HEK293 (cell line): Measurements from ENCODE around the gene GJA1.

Experiments
- CTCF ChIA-PET: fragments of 350-600 bp; formaldehyde crosslinking; extraction: SDS; loops from one replicate; lab custom pipeline; 2021; ENCODE audit warnings: antibody characterized with exemption; lab: Yijun Ruan, JAX
- POLR2A ChIA-PET: fragments of 300-600 bp; formaldehyde crosslinking; extraction: SDS; loops from one replicate; lab custom pipeline; 2020; ENCODE audit warnings: antibody characterized with exemption, inconsistent platforms; lab: Yijun Ruan, JAX
- H3K27ac ChIP-seq: fragments of 200-500 bp; sonication (Bioruptor generic); 2 replicates; pipeline ENCODE4 v1.5.1; 2014; ENCODE audit warnings: low read depth, low read length, control low read depth, inconsistent platforms; ENCODE audit errors: extremely low read depth
- H3K36me3 ChIP-seq, 2 experiments: fragments of 200-500 bp in 1 of 2; sonication (Bioruptor generic) in 1 of 2; 1 replicate in 1 of 2; 2 replicates in 1 of 2; pipeline ENCODE4 v1.5.1; 2014 to 2017; ENCODE audit warnings: inconsistent platforms in 2 of 2, low read length in 2 of 2; ENCODE audit not compliant: control insufficient read depth in 2 of 2, insufficient read depth in 1 of 2
- H3K4me1 ChIP-seq: fragments of 200-500 bp; sonication (Bioruptor generic); 2 replicates; pipeline ENCODE4 v1.5.1; 2014; ENCODE audit warnings: mild to moderate bottlenecking, low read length, inconsistent platforms; ENCODE audit not compliant: control insufficient read depth, insufficient read depth
- H3K4me3 ChIP-seq: 2 replicates; pipeline ENCODE4 v1.5.1; 2011; ENCODE audit warnings: low read depth, mild to moderate bottlenecking, control low read depth, low read length, moderate library complexity
- H3K9me3 ChIP-seq: fragments of 200-500 bp; sonication (Bioruptor generic); 2 replicates; pipeline ENCODE4 v1.5.1; 2014; ENCODE audit warnings: low read depth, low read length, inconsistent platforms; ENCODE audit not compliant: control insufficient read depth, insufficient read depth
- FEZF1 ChIP-seq: fragments of 450-650 bp; formaldehyde crosslinking; IDR thresholded peaks from 2 replicates; pipeline ENCODE4 v1.5.1; 2016; ENCODE audit warnings: missing biosample characterization, missing genetic modification characterization
- GLI4 ChIP-seq: fragments of 450-650 bp; formaldehyde crosslinking; IDR thresholded peaks from 2 replicates; pipeline ENCODE4 v1.5.1; 2016; ENCODE audit warnings: missing biosample characterization, missing genetic modification characterization
- KLF9 ChIP-seq: fragments of 450-650 bp; formaldehyde crosslinking; IDR thresholded peaks from 2 replicates; pipeline ENCODE4 v1.5.1; 2016; ENCODE audit warnings: missing biosample characterization, missing genetic modification characterization, low read depth
- MYNN ChIP-seq: fragments of 450-650 bp; formaldehyde crosslinking; IDR thresholded peaks from 2 replicates; pipeline ENCODE4 v1.5.1; 2016; ENCODE audit warnings: missing biosample characterization, missing genetic modification characterization, borderline replicate concordance
- OSR2 ChIP-seq: fragments of 450-650 bp; formaldehyde crosslinking; IDR thresholded peaks from 2 replicates; pipeline ENCODE4 v1.5.1; 2016; ENCODE audit warnings: missing biosample characterization, missing genetic modification characterization
- REST ChIP-seq: fragments of 450-650 bp; formaldehyde crosslinking; IDR thresholded peaks from 2 replicates; pipeline ENCODE4 v1.5.1; 2016; ENCODE audit warnings: missing biosample characterization, missing genetic modification characterization
- SCRT2 ChIP-seq: fragments of 450-650 bp; formaldehyde crosslinking; IDR thresholded peaks from 2 replicates; pipeline ENCODE4 v1.5.1; 2016; ENCODE audit warnings: missing biosample characterization, missing genetic modification characterization
- SETDB1 ChIP-seq: IDR thresholded peaks from one replicate; pipeline ENCODE4 v1.6.1; 2017; ENCODE audit warnings: mild to moderate bottlenecking, low read length, moderate library complexity, mixed read lengths; ENCODE audit not compliant: insufficient read length
- SP2 ChIP-seq: fragments of 450-650 bp; formaldehyde crosslinking; IDR thresholded peaks from 2 replicates; pipeline ENCODE4 v1.5.1; 2016; ENCODE audit warnings: missing biosample characterization, missing genetic modification characterization
- ZBTB17 ChIP-seq: fragments of 450-650 bp; formaldehyde crosslinking; IDR thresholded peaks from 2 replicates; pipeline ENCODE4 v1.5.1; 2016; ENCODE audit warnings: missing biosample characterization, missing genetic modification characterization
- ZBTB21 ChIP-seq: fragments of 450-650 bp; formaldehyde crosslinking; IDR thresholded peaks from 2 replicates; pipeline ENCODE4 v1.5.1; 2017; ENCODE audit warnings: missing biosample characterization, missing genetic modification characterization
- ZEB2 ChIP-seq: fragments of 450-650 bp; formaldehyde crosslinking; IDR thresholded peaks from 2 replicates; pipeline ENCODE4 v1.5.1; 2016; ENCODE audit warnings: missing biosample characterization, missing genetic modification characterization
- ZFP69B ChIP-seq: fragments of 450-650 bp; formaldehyde crosslinking; IDR thresholded peaks from 2 replicates; pipeline ENCODE4 v1.5.1; 2016; ENCODE audit warnings: missing biosample characterization, missing genetic modification characterization
- ZNF121 ChIP-seq: fragments of 450-650 bp; formaldehyde crosslinking; IDR thresholded peaks from 2 replicates; pipeline ENCODE4 v1.5.1; 2016; ENCODE audit warnings: missing biosample characterization, missing genetic modification characterization
- ZNF223 ChIP-seq: fragments of 450-650 bp; formaldehyde crosslinking; IDR thresholded peaks from 2 replicates; pipeline ENCODE4 v1.5.1; 2016; ENCODE audit warnings: missing biosample characterization, missing genetic modification characterization
- ZNF24 ChIP-seq: fragments of 450-650 bp; formaldehyde crosslinking; IDR thresholded peaks from 2 replicates; pipeline ENCODE4 v1.5.1; 2016; ENCODE audit warnings: missing biosample characterization, missing genetic modification characterization
- ZNF416 ChIP-seq: fragments of 450-650 bp; formaldehyde crosslinking; IDR thresholded peaks from 2 replicates; pipeline ENCODE4 v1.5.1; 2016; ENCODE audit warnings: missing biosample characterization, missing genetic modification characterization
- ZNF423 ChIP-seq: fragments of 450-650 bp; formaldehyde crosslinking; IDR thresholded peaks from 2 replicates; pipeline ENCODE4 v1.5.1; 2016; ENCODE audit warnings: missing biosample characterization, missing genetic modification characterization
- ZNF501 ChIP-seq: fragments of 450-650 bp; formaldehyde crosslinking; IDR thresholded peaks from 2 replicates; pipeline ENCODE4 v1.5.1; 2016; ENCODE audit warnings: missing biosample characterization, missing genetic modification characterization
- ZNF555 ChIP-seq: fragments of 450-650 bp; formaldehyde crosslinking; conservative IDR thresholded peaks from 2 replicates; pipeline ENCODE4 v1.5.1; 2017; ENCODE audit warnings: missing biosample characterization, mild to moderate bottlenecking, missing genetic modification characterization, inconsistent platforms
- ZNF558 ChIP-seq: fragments of 450-650 bp; formaldehyde crosslinking; IDR thresholded peaks from 2 replicates; pipeline ENCODE4 v1.5.1; 2016; ENCODE audit warnings: missing biosample characterization, missing genetic modification characterization
- ZNF561 ChIP-seq: fragments of 450-650 bp; IDR thresholded peaks from 2 replicates; pipeline ENCODE4 v1.5.1; 2018; ENCODE audit warnings: missing biosample characterization, missing genetic modification characterization, borderline replicate concordance
- ZNF645 ChIP-seq: fragments of 450-650 bp; formaldehyde crosslinking; IDR thresholded peaks from 2 replicates; pipeline ENCODE4; 2016; ENCODE audit warnings: missing biosample characterization, missing genetic modification characterization
- ZNF658 ChIP-seq: fragments of 450-650 bp; formaldehyde crosslinking; IDR thresholded peaks from 2 replicates; pipeline ENCODE4; 2016; ENCODE audit warnings: missing biosample characterization, missing genetic modification characterization
- ZNF670 ChIP-seq: fragments of 450-650 bp; formaldehyde crosslinking; IDR thresholded peaks from 2 replicates; pipeline ENCODE4 v1.5.1; 2016; ENCODE audit warnings: missing biosample characterization, missing genetic modification characterization, low read depth
- TF ChIP-seq, protein P1 (sequence below): fragments of 450-650 bp; formaldehyde crosslinking; IDR thresholded peaks from 2 replicates; pipeline ENCODE4 v1.5.1; 2016; ENCODE audit warnings: missing biosample characterization, missing genetic modification characterization
- TF ChIP-seq, protein P2 (sequence below): fragments of 450-650 bp; formaldehyde crosslinking; IDR thresholded peaks from 2 replicates; pipeline ENCODE4 v1.5.1; 2016; ENCODE audit warnings: missing biosample characterization, missing genetic modification characterization

Gene GJA1

DNA sequence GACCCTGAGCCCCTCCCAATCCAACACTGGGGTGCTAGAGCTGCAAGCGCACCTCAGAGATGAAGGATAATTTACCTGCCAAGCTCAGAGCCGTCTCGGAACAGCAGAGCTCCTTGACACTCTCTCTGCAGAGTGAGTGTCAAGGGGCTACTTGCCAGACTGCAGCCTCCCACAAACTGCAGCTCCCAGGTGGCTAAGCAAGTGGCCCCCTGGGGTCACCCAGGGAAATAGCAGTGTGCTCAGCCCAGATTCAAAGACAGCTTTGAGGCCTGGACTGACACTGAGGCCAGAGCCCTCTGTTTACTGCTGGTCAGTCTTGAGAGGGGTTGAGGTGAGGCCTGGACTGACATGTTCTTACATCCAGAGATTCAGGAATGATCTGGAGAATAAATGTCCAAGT lies 46.0 kb upstream of the GJA1 start:
- Histone ChIP-seq H3K9me3 (no peaks in the 10 kb centered on the region), H3K36me3 (no peaks in the 10 kb centered on the region), H3K27ac (no peak overlapping the region), H3K4me1 (no peaks in the 10 kb centered on the region), H3K4me3 (no peak overlapping the region)
- POLR2A ChIA-PET: no interaction called here
- TF ChIP-seq ZBTB17: no peak
- TF ChIP-seq, protein P1, sequence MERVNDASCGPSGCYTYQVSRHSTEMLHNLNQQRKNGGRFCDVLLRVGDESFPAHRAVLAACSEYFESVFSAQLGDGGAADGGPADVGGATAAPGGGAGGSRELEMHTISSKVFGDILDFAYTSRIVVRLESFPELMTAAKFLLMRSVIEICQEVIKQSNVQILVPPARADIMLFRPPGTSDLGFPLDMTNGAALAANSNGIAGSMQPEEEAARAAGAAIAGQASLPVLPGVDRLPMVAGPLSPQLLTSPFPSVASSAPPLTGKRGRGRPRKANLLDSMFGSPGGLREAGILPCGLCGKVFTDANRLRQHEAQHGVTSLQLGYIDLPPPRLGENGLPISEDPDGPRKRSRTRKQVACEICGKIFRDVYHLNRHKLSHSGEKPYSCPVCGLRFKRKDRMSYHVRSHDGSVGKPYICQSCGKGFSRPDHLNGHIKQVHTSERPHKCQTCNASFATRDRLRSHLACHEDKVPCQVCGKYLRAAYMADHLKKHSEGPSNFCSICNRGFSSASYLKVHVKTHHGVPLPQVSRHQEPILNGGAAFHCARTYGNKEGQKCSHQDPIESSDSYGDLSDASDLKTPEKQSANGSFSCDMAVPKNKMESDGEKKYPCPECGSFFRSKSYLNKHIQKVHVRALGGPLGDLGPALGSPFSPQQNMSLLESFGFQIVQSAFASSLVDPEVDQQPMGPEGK (tag by site-specific recombination): no peak
- no peak for TF ChIP-seq ZNF501 (tag by site-specific recombination)
- no peak for TF ChIP-seq SP2 (tag by site-specific recombination)
- no peak for TF ChIP-seq ZNF24 (tag by site-specific recombination)
- no peak for TF ChIP-seq FEZF1 (tag by site-specific recombination)
- no peak for TF ChIP-seq ZNF558 (tag by site-specific recombination)
- no peak for TF ChIP-seq GLI4 (tag by site-specific recombination)
- no peak for TF ChIP-seq MYNN
- TF ChIP-seq KLF9 (tag by site-specific recombination): no peak
- TF ChIP-seq ZNF658: no peak
- no peak for TF ChIP-seq SCRT2 (tag by site-specific recombination)
- no peak for TF ChIP-seq ZBTB21 (tag by site-specific recombination)
- TF ChIP-seq SETDB1: no peak
- no peak for TF ChIP-seq ZNF645 (tag by site-specific recombination)
- TF ChIP-seq REST (tag by site-specific recombination): no peak
- no peak for TF ChIP-seq ZNF416 (tag by site-specific recombination)
- TF ChIP-seq ZNF423 (tag by site-specific recombination): no peak
- TF ChIP-seq OSR2: no peak
- no peak for TF ChIP-seq ZNF670
- CTCF ChIA-PET: interaction anchor here (1.6 kb wide), 1 partner anchor 8 kb away, joined by 3 read pairs; no protein-coding TSS in a partner anchor

- no peak overlapping the region for H3K4me3 ChIP-seq
- H3K36me3 ChIP-seq: no peaks in the 10 kb centered on the region
- ChIA-PET POLR2A (no interaction called here), CTCF (interaction anchor here (0.6 to 2.8 kb wide), 3 partner anchors 8 to 555 kb away, joined by 3 to 21 read pairs (median 3); no protein-coding TSS in a partner anchor)
- H3K27ac ChIP-seq: no peak overlapping the region
- no peaks in the 10 kb centered on the region for H3K9me3 ChIP-seq
- TF ChIP-seq ZNF555 (no peak), ZNF121 (tag by site-specific recombination) (no peak), ZFP69B (tag by site-specific recombination) (no peak), ZNF561 (tag by site-specific recombination) (no peak), ZNF670 (no peak), ZEB2 (tag by site-specific recombination) (no peak), ZNF223 (no peak)
- TF ChIP-seq, protein P2, sequence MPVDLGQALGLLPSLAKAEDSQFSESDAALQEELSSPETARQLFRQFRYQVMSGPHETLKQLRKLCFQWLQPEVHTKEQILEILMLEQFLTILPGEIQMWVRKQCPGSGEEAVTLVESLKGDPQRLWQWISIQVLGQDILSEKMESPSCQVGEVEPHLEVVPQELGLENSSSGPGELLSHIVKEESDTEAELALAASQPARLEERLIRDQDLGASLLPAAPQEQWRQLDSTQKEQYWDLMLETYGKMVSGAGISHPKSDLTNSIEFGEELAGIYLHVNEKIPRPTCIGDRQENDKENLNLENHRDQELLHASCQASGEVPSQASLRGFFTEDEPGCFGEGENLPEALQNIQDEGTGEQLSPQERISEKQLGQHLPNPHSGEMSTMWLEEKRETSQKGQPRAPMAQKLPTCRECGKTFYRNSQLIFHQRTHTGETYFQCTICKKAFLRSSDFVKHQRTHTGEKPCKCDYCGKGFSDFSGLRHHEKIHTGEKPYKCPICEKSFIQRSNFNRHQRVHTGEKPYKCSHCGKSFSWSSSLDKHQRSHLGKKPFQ (tag by site-specific recombination): no peak
- H3K4me1 ChIP-seq: no peaks in the 10 kb centered on the region
These were observed 41.5 kb upstream of the GJA1 start for GRCh38 chr6:121393731-121394505.
